H9 (cell line): ENCODE measurements around the gene GALR3. TPM values are rescaled to one million over a fixed set of nuclear protein-coding genes. Genes with fewer than 3 reads are reported as not detected.
A peak's percentile ranks its signal among the peaks of the same experiment; 100 is the strongest.

Experiments used
- DNase-seq: peaks from one replicate; pipeline ENCODE4 v3.0.0-alpha.2; 2017
- H2AFZ ChIP-seq: one replicate; pipeline ENCODE4 v1.6.1; 2013; ENCODE audit warnings: mild to moderate bottlenecking, low read length, control low read depth, moderate library complexity
- H2AK5ac ChIP-seq: 2 replicates; pipeline ENCODE4 v1.6.1; 2013; ENCODE audit warnings: low read length, control low read depth, mixed read lengths; ENCODE audit not compliant: insufficient read length
- H2BK120ac ChIP-seq: one replicate; pipeline ENCODE4 v1.6.1; 2013; ENCODE audit warnings: low read depth, mild to moderate bottlenecking, low read length, control low read depth, inconsistent platforms; ENCODE audit not compliant: poor library complexity, severe bottlenecking
- H2BK12ac ChIP-seq: 2 replicates; pipeline ENCODE4 v1.6.1; 2013; ENCODE audit warnings: low read length, control low read depth, mixed read lengths, low read depth; ENCODE audit not compliant: insufficient read length
- H2BK15ac ChIP-seq: 2 replicates; pipeline ENCODE4 v1.6.1; 2013; ENCODE audit warnings: low read depth, low read length, control low read depth
- H2BK20ac ChIP-seq: one replicate; pipeline ENCODE4 v1.6.1; 2013; ENCODE audit warnings: low read depth, mild to moderate bottlenecking, low read length, control low read depth, inconsistent platforms; ENCODE audit not compliant: poor library complexity, severe bottlenecking
- H2BK5ac ChIP-seq: 2 replicates; pipeline ENCODE4 v1.6.1; 2013; ENCODE audit warnings: low read length, control low read depth, mixed read lengths; ENCODE audit not compliant: insufficient read length
- H3K14ac ChIP-seq: 2 replicates; pipeline ENCODE4 v1.6.1; 2013; ENCODE audit warnings: low read length, control low read depth; ENCODE audit not compliant: insufficient read depth
- H3K18ac ChIP-seq: 2 replicates; pipeline ENCODE4 v1.6.1; 2013; ENCODE audit warnings: low read depth, mild to moderate bottlenecking, mixed read lengths, low read length, control low read depth; ENCODE audit not compliant: insufficient read length
- H3K23ac ChIP-seq: 2 replicates; pipeline ENCODE4 v1.6.1; 2013; ENCODE audit warnings: low read length, control low read depth, mixed read lengths, low read depth; ENCODE audit not compliant: insufficient read length
- H3K23me2 ChIP-seq: 2 replicates; pipeline ENCODE4 v1.6.1; 2013; ENCODE audit warnings: low read depth, mild to moderate bottlenecking, mixed read lengths, low read length, control low read depth; ENCODE audit not compliant: insufficient read length, poor library complexity, severe bottlenecking
- H3K27ac ChIP-seq: 2 replicates; pipeline ENCODE4 v1.5.1; 2013; ENCODE audit warnings: low read length, control low read depth, mixed read lengths, low read depth; ENCODE audit not compliant: insufficient read length
- H3K27me3 ChIP-seq: 2 replicates; pipeline ENCODE4 v1.6.1; 2013; ENCODE audit warnings: low read length, control low read depth, inconsistent platforms; ENCODE audit not compliant: insufficient read depth
- H3K4ac ChIP-seq: 2 replicates; pipeline ENCODE4 v1.6.1; 2013; ENCODE audit warnings: low read depth, mild to moderate bottlenecking, control low read depth, inconsistent platforms, low read length, moderate library complexity
- H3K4me1 ChIP-seq: 2 replicates; pipeline ENCODE4 v1.6.1; 2013; ENCODE audit warnings: low read length, control low read depth, inconsistent platforms; ENCODE audit not compliant: insufficient read depth
- H3K4me2 ChIP-seq: 2 replicates; pipeline ENCODE4 v1.6.1; 2013; ENCODE audit warnings: low read length, control low read depth, mixed read lengths; ENCODE audit not compliant: insufficient read length, insufficient read depth
- H3K56ac ChIP-seq: 2 replicates; pipeline ENCODE4 v1.6.1; 2013; ENCODE audit warnings: low read depth, mild to moderate bottlenecking, mixed read lengths, low read length, control low read depth; ENCODE audit not compliant: insufficient read length
- H3K79me1 ChIP-seq: 2 replicates; pipeline ENCODE4 v1.6.1; 2013; ENCODE audit warnings: low read depth, mild to moderate bottlenecking, moderate library complexity, low read length, control low read depth, inconsistent platforms; ENCODE audit not compliant: insufficient read depth, poor library complexity, severe bottlenecking
- H3K79me2 ChIP-seq: 2 replicates; pipeline ENCODE4 v1.6.1; 2013; ENCODE audit warnings: low read length, control low read depth, inconsistent platforms; ENCODE audit not compliant: insufficient read depth
- H3K9ac ChIP-seq: 2 replicates; pipeline ENCODE4 v1.6.1; 2013; ENCODE audit warnings: low read length, control low read depth, mixed read lengths; ENCODE audit not compliant: insufficient read length; ENCODE audit errors: extremely low read depth
- H3K9me3 ChIP-seq: one replicate; pipeline ENCODE4 v1.6.1; 2013; ENCODE audit warnings: low read depth, low read length, inconsistent platforms; ENCODE audit not compliant: control insufficient read depth
- H3T11ph ChIP-seq: one replicate; pipeline ENCODE4 v1.6.1; 2013; ENCODE audit warnings: mild to moderate bottlenecking, low read length, control low read depth, inconsistent platforms
- H4K20me1 ChIP-seq: one replicate; pipeline ENCODE4 v1.6.1; 2013; ENCODE audit not compliant: control insufficient read depth, insufficient read length, insufficient read depth
- H4K5ac ChIP-seq: 2 replicates; pipeline ENCODE4 v1.6.1; 2013; ENCODE audit warnings: low read depth, mild to moderate bottlenecking, mixed read lengths, low read length, control low read depth; ENCODE audit not compliant: insufficient read length
- H4K8ac ChIP-seq: replicated peaks from 2 replicates; pipeline ENCODE4 v1.6.1; 2013; ENCODE audit warnings: low read length, control low read depth, mixed read lengths, low read depth; ENCODE audit not compliant: insufficient read length
- H4K91ac ChIP-seq: 2 replicates; pipeline ENCODE4 v1.6.1; 2013; ENCODE audit warnings: low read depth, mild to moderate bottlenecking, moderate library complexity, mixed read lengths, low read length, control low read depth; ENCODE audit not compliant: insufficient read length
- H3K27ac Mint-ChIP-seq, 3 experiments: 2 replicates in 2 of 3; 3 replicates in 1 of 3; pipeline ENCODE4 v1.8.0; 2020 to 2021; ENCODE audit warnings: mixed read lengths in 3 of 3, mild to moderate bottlenecking in 1 of 3, moderate library complexity in 1 of 3
- H3K27me3 Mint-ChIP-seq: 2 replicates; pipeline ENCODE4 v1.8.0; 2021; ENCODE audit warnings: low read depth, mild to moderate bottlenecking, moderate library complexity, mixed read lengths
- H3K36me3 Mint-ChIP-seq, 3 experiments: 2 replicates in 2 of 3; 3 replicates in 1 of 3; pipeline ENCODE4 v1.8.0; 2020 to 2021; ENCODE audit warnings: low read depth in 3 of 3, mixed read lengths in 3 of 3; ENCODE audit not compliant: insufficient read depth in 1 of 3
- H3K4me1 Mint-ChIP-seq, 2 experiments: 2 replicates each; pipeline ENCODE4 v1.8.0; 2020; ENCODE audit warnings: mixed read lengths in 2 of 2
- H3K4me3 Mint-ChIP-seq, 2 experiments: 2 replicates in 1 of 2; 3 replicates in 1 of 2; pipeline ENCODE4 v1.8.0; 2020 to 2021; ENCODE audit warnings: mild to moderate bottlenecking in 2 of 2, mixed read lengths in 2 of 2, moderate library complexity in 1 of 2
- H3K9me3 Mint-ChIP-seq, 2 experiments: 2 replicates in 1 of 2; 3 replicates in 1 of 2; pipeline ENCODE4 v1.8.0; 2020; ENCODE audit warnings: mild to moderate bottlenecking in 2 of 2, mixed read lengths in 2 of 2, moderate library complexity in 1 of 2
- CTCF ChIP-seq: fragments of 200-600 bp; sonication (generic); conservative IDR thresholded peaks from 3 replicates; pipeline ENCODE4 v1.8.0; 2021; ENCODE audit warnings: antibody characterized with exemption, mild to moderate bottlenecking
- WGBS: extraction: QIAGEN DNeasy Blood & Tissue Kit; methylation state at CpG from one replicate; pipeline ENCODE4 v1.1.7; 2013; ENCODE audit warnings: missing lambda C conversion rate, low lambda C conversion rate, mixed read lengths; ENCODE audit not compliant: insufficient read length; ENCODE audit errors: extremely low coverage; 5-methylcytosine and 5-hydroxymethylcytosine counted together
- total RNA-seq: library from RNA; stranded (reverse); gene quantifications from 2 replicates; pipeline ENCODE4 v1.2.1, GENCODE V29; 2021

The GALR3 gene
- total RNA-seq, 1 experiment from 2014 or later, result 0.59 TPM

- no peak overlapping the region for H3K14ac ChIP-seq
- H4K5ac ChIP-seq, result no peak overlapping the region
- H3T11ph ChIP-seq, result no peak overlapping the region
- peaks cover 58 to 96% (median 89%) of the 10 kb centered on the region in 3 experiments for H3K36me3 Mint-ChIP-seq
- no peaks in the 10 kb centered on the region for H3K79me2 ChIP-seq
- no peak overlapping the region for H3K56ac ChIP-seq
- H3K4me2 ChIP-seq, result no peak overlapping the region
- no peak overlapping the region for H3K4ac ChIP-seq
- H3K27ac Mint-ChIP-seq, result peak overlapping the region in 1 of 3 experiments; percentile 38; a peak in 2 of 7 replicates
- no peak overlapping the region for H2BK120ac ChIP-seq
- H3K27me3 ChIP-seq, result no peaks in the 10 kb centered on the region
- H3K4me1 ChIP-seq, result no peaks in the 10 kb centered on the region
- no peaks in the 10 kb centered on the region for H3K27me3 Mint-ChIP-seq
- no peak overlapping the region for H3K4me3 Mint-ChIP-seq
- no peak overlapping the region for H3K9ac ChIP-seq
- no peak overlapping the region for H4K8ac ChIP-seq
- H3K23me2 ChIP-seq, result no peaks in the 10 kb centered on the region
- TF ChIP-seq CTCF, result no peak
- H3K18ac ChIP-seq, result no peak overlapping the region
- H2BK12ac ChIP-seq, result no peak overlapping the region
- H4K20me1 ChIP-seq, result no peaks in the 10 kb centered on the region
- peaks cover 4% of the 10 kb centered on the region for H3K79me1 ChIP-seq
- H3K9me3 Mint-ChIP-seq, result no peaks in the 10 kb centered on the region
- no peak overlapping the region for H3K27ac ChIP-seq
- H3K4me1 Mint-ChIP-seq, result peaks cover 4 to 10% of the 10 kb centered on the region in 2 experiments; a peak in 3 of 4 replicates
- H2BK5ac ChIP-seq, result no peak overlapping the region
- H2BK15ac ChIP-seq, result no peak overlapping the region
- no peaks in the 10 kb centered on the region for H3K9me3 ChIP-seq
- H4K91ac ChIP-seq, result no peak overlapping the region
- WGBS, result no CpG with 5 or more reads among the region's 7 CpGs
- DNase-seq, result no peak
- no peak overlapping the region for H3K23ac ChIP-seq
- no peak overlapping the region for H2AFZ ChIP-seq
- H2BK20ac ChIP-seq, result no peak overlapping the region
- H2AK5ac ChIP-seq, result no peak overlapping the region
Observed at GRCh38 chr22:37860796-37861421, 37.7 kb downstream of the GALR3 start.
